MG63 (cell line): Measurements from ENCODE around the gene DOCK6. TPM values are rescaled to one million over a fixed set of nuclear protein-coding genes. Genes with fewer than 3 reads are reported as not detected.
"Not testable (repeated sequence)": the region's sequence is repeated elsewhere in the genome, so short reads cannot be mapped to it uniquely, and the experiment has no call there.

ENCODE experiments used
- DNase-seq: peaks from one replicate; pipeline ENCODE4 v3.0.0-alpha.2; 2020
- H3K27me3 ChIP-seq: fragments of 250-450 bp; sonication (Bioruptor Pico); 2 replicates; pipeline ENCODE4 v1.5.1; 2020; ENCODE audit warnings: mild to moderate bottlenecking, moderate library complexity
- H3K36me3 ChIP-seq: fragments of 250-450 bp; sonication (Bioruptor Pico); 2 replicates; pipeline ENCODE4 v1.5.1; 2020; ENCODE audit warnings: mild to moderate bottlenecking, moderate library complexity
- H3K4me3 ChIP-seq: fragments of 250-450 bp; sonication (Bioruptor Pico); 2 replicates; pipeline ENCODE4 v1.5.1; 2020; ENCODE audit warnings: mild to moderate bottlenecking, moderate library complexity
- H3K9me3 ChIP-seq: fragments of 250-450 bp; sonication (Bioruptor Pico); 2 replicates; pipeline ENCODE4 v1.5.1; 2020; ENCODE audit warnings: mild to moderate bottlenecking, moderate library complexity
- total RNA-seq: library from RNA; depleted of rRNA; stranded (reverse); fragments of >200 nt; shearing (Covaris generic); gene quantifications from 2 replicates; pipeline ENCODE4 v1.2.3, GENCODE V29; 2014; ENCODE audit warnings: low replicate concordance

The DOCK6 gene
- total RNA-seq, 1 experiment from 2014 or later: 8.8 TPM

DNA sequence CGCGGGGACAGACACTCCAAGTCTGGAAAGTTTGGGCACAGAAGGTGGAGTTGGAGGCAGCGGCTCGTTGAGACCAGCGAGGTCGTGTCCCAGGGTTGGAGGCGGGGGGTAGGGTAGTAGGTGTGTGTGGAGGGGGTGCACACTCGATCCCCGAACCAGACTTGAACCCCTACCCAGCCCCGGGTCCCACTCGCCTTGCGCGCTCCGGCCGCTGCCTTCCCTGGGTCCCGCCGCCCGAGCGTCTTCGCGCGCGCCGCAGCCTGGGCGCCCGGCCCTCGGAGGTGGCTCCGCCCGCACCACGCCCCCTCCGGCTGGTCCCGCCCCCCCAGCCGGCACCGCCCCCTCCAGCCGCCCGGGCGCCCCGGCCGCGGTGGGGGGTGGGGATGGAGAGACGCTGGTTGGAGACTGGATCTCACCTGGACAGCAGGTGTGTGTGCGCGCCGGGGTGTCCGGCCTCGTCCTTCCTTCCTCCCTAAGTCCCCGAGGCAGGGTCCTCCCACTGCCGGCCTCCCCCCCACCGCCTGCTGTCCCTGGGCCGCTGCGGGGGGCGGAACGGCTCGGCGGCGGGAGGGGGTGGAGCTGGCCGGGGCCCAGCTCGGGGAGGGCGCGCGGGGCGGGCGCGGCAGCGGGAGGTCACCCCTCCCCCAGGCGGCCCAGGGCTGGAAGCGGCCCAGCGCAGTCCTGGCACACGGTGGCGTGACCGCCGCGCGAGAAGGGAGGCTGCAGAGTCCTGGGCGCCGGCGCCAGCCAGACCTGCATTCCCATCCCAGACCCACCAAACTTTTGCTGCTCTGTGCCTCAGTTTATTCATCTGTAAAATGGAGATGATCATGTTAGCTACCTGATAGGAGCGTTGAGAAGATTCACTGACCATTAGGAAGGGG is 64.8 kb downstream of the DOCK6 start, which contains the start of gene KANK2:
TSS of gene KANK2 (minus strand) at position 255 of the 884 bp plus-strand sequence. CDS start 3,034 bp downstream, outside the sequence.
- Histone ChIP-seq H3K27me3 (no peaks in the 10 kb centered on the region), H3K9me3 (no peaks in the 10 kb centered on the region), H3K36me3 (peaks cover 37% of the 10 kb centered on the region), H3K4me3 (peak within 1 kb of the TSS; percentile 76)
- peak; percentile 71 for DNase-seq

DNA sequence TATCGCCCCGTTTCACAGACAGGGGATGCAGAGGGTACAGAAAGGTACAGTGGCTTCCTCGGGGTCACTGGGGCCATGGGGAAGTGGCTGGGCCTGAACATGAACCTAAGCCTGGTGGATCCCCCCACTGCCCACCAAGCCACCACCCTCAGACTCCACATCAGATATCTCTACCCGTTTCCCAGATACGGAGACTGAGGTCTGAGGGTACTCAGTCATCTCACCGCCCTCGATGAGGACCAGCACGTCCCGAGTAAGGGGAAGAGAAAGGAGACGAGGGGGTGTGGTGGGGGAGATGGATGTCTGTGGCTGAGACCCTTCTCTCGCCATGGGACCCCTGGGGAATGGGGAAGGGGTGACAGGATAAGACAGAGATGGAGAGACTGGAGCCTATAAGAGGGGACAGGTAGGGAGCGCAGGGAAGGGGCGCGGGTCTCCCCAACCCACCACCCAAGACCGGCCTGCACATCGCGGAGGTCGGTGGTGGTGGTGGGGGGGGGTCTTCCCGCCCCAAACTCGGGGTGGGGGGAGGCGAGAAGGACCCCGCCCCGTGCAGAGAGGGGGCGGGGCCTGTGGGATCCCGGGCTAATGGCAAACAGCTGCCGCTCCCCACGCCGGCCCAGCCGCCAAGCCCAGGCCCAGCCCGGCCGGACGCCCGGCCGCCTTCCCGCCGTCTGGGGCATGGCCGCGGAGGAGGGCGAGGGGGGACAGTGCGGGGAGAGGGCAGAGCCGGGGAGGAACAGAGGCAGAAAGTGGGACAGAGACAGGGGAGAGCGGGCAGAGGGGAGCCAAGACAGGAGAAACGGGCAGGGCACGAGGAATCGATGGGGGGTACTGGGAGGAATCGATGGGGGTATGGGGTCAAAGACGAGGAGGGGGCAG is 65.7 kb downstream of the DOCK6 start:
- Histone ChIP-seq H3K9me3 (no peaks in the 10 kb centered on the region), H3K4me3 (peak overlapping the region; percentile 76), H3K36me3 (peaks cover 46% of the 10 kb centered on the region), H3K27me3 (no peaks in the 10 kb centered on the region)
- DNase-seq: peak; percentile 60

DNA sequence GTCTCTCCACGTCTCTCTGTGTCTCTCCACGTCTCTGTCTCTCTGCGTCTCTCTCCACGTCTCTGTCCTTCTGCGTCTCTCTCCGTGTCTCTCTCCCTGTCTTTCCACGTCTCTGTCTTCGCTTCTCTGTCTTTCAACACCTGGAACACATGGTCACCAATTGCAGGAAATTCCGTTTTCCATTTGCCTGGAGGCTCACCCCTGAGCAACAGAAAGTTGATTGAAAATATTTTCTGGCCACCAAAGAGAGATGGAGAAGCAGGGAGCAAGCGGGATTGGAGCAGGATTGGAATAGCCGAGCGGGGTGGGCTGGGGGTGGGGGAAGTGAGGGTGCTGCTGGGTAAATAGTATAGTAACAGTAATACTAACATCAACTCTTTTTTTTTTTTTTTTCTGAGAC is 66.6 kb downstream of the DOCK6 start:
- H3K27me3 ChIP-seq: no peaks in the 10 kb centered on the region
- no peaks in the 10 kb centered on the region for H3K9me3 ChIP-seq
- no peak for DNase-seq
- H3K4me3 ChIP-seq: no peak overlapping the region
- peaks cover 55% of the 10 kb centered on the region for H3K36me3 ChIP-seq

DNA sequence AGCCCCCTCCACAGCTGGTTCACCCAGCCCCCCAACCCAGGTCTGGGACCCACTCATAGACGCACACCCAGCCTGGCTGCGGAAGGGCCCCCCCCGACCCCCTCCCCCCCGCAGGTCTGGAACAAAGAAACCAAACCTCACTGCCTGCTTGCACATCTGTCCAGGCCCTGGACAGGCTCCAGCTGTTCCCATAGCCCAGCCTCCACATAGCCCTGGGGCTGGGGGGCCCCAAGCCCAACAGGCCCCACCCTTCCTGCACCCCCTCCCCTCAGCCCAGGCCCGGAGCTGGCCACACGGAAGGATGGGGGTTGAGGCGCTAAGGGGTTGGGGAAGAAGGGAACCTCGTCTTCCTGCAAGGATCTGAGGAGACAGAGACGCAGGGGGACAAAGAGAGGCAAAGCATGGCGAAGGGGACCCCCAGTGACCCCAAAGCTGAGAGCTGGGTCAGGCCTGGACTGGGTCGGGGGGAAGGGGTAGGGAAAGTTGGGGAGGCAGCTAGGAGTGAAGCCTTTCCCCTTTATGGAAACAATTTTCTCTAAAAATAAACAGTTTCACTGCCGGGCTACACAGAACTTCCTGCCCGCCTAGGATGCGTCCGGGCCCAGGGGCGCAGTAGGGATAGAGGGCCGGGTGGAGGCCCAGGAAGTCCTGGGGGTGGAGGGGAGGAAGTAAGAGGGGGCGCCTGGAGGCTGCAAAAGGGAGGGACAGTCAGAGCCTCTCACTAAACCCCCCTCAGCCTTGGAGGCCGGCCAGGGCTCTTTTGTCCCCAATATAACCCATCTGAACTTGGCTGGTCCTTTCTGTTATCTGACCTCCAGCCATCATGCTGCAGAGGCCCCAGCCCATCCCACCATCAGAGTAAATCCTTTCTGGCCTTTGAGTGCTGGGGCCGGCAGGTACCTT is 67.4 kb downstream of the DOCK6 start:
- Histone ChIP-seq H3K9me3 (no peaks in the 10 kb centered on the region), H3K36me3 (peaks cover 60% of the 10 kb centered on the region), H3K27me3 (no peaks in the 10 kb centered on the region), H3K4me3 (no peak overlapping the region)
- no peak for DNase-seq

DNA sequence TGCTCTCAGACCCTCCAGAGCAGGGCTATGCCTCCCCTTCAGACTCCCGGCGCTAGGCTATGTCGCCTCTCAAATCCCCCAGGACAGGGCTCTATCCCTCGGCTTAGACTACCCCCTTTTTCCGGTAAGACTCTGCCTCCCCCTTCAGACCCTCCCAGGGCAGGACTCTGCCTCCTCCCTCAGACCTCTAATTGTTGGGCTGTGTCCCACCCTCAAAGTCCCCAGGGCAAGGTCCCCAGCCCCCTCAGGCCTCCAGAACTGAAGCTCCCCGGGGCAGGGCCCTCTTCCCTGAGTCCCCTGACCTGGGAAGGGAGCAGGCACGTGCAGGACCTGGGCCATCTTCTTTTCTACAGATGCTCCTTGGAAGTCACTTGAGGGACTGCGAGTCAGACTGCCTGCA is 68.2 kb downstream of the DOCK6 start:
- peaks cover 61% of the 10 kb centered on the region for H3K36me3 ChIP-seq
- H3K9me3 ChIP-seq: no peaks in the 10 kb centered on the region
- H3K4me3 ChIP-seq: no peak overlapping the region
- no peak for DNase-seq
- no peaks in the 10 kb centered on the region for H3K27me3 ChIP-seq

DNA sequence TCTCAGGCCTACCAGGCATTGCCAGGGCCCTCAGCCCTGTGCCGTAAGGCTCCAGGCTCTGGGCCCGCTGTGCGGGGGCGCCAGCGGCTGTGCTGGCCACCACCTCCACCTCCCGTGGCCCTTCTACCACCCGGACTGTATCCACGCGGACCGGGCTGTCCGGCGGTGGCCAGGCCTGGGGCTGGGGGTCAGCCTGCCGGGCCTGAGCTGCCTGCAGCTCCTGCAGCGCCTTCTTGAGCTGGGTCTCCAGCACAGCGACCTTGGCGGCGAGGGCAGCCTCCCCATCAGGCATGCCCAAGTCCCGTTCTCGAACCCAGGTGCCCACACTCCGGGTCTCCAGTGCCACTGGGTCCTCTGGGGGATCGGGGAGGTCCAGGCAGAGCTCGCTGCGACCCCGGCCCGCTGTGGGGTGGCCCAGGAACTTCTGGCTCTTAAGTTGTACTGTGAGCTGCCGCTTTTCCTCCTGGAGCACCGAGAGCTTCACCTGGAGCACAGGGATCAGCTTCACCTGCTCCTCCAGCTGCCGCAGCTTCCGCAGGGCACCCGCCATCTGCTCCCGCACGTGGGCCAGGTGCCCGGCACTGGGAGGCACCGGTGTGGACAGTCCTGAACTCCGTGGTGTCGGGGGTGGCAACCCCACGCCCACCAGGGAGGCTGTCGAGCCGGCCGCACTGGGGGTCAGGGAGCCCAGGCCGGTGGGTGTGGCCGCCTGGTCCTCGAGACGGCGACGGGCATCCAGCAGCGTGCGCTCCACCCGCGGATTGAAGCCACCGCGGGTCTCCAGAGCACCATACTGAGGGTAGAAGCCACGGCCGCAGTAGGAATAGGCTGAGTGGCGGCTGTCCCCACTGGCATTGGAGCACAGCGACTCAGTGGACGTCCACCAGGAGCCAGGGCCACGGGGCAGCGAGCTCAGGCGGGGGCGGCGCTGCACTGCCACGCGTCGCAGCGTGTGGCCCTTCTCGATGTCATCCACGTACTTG is 69.1 kb downstream of the DOCK6 start:
- DNase-seq: no peak
- Histone ChIP-seq H3K9me3 (no peaks in the 10 kb centered on the region), H3K36me3 (peaks cover 62% of the 10 kb centered on the region)

DNA sequence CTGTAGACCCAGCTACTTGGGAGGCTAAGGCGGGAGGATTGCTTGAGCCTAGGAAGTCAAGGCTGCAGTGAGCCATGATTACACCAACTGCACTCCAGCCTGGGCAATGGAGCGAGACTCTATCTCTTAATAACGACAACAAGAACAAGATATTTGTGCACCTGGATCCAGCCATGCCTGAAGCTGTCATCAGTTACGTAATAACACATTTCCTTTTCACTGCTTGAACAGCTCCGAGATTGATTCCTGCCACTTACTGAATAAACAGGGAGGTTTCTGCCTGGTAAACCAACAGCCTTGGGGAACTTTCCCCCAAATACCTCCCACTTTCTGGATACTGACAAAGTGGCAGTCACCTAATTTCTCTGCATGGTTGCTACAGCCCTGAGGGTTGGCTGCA is 70.4 kb downstream of the DOCK6 start:
- H3K4me3 ChIP-seq: no peak overlapping the region
- no peaks in the 10 kb centered on the region for H3K27me3 ChIP-seq
- no peaks in the 10 kb centered on the region for H3K9me3 ChIP-seq
- no peak for DNase-seq
- H3K36me3 ChIP-seq: peaks cover 70% of the 10 kb centered on the region

More for the DNA sequence above, 69.1 kb downstream of the DOCK6 start:
- Histone ChIP-seq H3K4me3 (no peak overlapping the region), H3K27me3 (no peaks in the 10 kb centered on the region)

DNA sequence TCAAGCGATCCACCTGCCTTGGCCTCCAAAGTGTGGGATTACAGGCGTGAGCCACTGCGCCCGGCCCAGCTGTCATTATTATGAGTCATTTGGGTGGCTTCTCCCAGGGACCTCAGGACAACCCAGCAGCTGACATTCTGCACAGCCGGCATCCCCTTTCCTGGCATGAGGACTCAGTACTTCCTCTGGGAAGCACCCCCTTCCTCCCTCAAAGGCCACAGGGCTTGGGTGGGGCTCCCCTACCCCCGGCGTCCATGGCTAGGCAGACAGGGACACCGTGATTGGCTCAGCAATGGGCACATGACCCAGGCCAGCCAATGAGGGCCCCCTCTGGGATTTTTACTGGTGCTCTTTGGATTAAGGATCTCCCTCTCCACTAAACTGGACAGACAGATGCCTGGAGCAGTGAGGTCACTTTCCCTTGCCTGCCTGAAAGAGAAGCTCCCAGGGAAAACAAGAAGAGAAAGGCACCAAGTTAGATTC is 71.0 kb downstream of the DOCK6 start:
- no peaks in the 10 kb centered on the region for H3K9me3 ChIP-seq
- H3K27me3 ChIP-seq: no peaks in the 10 kb centered on the region
- peaks cover 68% of the 10 kb centered on the region for H3K36me3 ChIP-seq
- peak; percentile 63 for DNase-seq
- H3K4me3 ChIP-seq: no peak overlapping the region

DNA sequence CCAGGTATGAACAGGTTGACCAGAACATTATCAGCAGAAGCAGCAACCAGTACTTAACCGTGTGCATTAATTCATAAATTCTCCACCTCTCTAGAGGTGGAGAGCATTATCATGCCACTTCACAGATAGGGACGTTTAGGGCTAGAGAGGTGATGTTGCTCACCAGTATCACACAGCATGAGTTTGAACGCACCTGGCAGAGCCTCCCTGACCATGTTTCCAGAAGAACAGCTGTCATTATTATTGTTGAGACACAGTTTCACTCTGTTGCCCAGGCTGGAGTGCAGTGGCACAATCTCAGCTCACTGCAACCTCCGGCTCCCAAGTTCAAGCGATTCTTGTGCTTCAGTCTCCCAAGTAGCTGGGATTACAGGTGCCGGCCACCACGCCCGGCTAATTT is 71.8 kb downstream of the DOCK6 start:
- peaks cover 69% of the 10 kb centered on the region for H3K36me3 ChIP-seq
- H3K4me3 ChIP-seq: no peak overlapping the region
- no peaks in the 10 kb centered on the region for H3K27me3 ChIP-seq
- H3K9me3 ChIP-seq: no peaks in the 10 kb centered on the region
- no peak for DNase-seq

DNA sequence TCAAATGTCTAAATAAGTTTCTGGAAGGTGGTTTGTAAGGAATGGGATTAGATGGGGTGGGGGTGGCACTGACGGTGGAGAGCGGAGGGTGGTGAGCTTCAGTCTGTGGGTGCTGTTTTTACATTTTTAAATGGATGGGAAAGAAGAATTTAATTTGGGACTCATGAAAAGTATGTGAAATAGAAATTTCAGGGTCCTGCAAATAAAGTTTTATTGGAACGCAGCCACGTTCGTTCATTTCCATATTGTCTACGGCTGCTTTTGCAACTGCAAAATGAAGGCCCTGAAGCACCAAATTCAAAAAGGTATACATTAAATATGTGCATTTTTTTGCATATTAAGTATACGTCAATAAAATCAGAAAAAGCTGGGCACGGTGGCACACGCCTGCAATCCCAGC is 74.9 kb downstream of the DOCK6 start:
- H3K4me3 ChIP-seq: no peak overlapping the region
- DNase-seq: no peak
- H3K27me3 ChIP-seq: no peaks in the 10 kb centered on the region
- H3K9me3 ChIP-seq: no peaks in the 10 kb centered on the region
- H3K36me3 ChIP-seq: peaks cover 53% of the 10 kb centered on the region

DNA sequence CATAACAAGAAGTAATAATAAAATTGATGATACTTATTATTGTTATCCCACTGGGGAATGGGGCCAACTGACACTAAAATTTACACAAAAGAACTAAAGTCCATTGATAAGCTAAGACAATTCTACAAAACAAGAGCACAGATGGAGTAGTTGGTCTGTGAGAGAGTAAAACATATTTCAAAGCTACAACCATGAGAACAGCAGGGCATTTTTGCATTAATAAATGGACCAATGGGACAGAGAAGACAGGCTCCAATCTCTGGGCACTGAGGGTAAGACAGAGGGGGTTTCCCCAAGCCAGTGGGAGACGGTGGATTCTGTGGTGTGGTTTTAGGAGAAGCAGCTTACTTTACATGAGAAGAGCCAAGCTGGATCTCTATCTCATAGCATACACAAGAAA is 79.3 kb downstream of the DOCK6 start:
- Histone ChIP-seq H3K27me3 (no peaks in the 10 kb centered on the region), H3K36me3 (peaks cover 40% of the 10 kb centered on the region), H3K4me3 (no peak overlapping the region)

DNA sequence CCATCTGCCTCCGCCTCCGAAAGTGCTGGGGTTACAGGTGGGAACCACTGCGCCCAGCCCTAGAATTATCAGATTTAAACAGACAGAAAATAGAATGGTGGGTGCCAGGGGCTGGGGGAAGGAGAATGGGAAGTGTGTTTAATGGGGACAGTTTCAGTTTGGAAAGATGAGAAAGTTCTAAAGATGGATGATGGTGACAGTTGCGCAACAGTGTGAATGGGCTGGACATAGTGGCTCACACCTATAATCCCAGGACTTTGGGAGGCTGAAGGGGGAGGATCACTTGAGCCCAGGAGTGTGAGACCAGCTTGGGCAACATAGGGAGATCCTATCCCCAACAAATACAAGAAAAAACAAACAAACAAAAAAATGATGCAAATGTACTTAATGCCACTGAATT is 80.8 kb downstream of the DOCK6 start:
- no peaks in the 10 kb centered on the region for H3K9me3 ChIP-seq
- no peak overlapping the region for H3K4me3 ChIP-seq
- peaks cover 41% of the 10 kb centered on the region for H3K36me3 ChIP-seq
- DNase-seq: no peak
- no peaks in the 10 kb centered on the region for H3K27me3 ChIP-seq

More for the DNA sequence above, 79.3 kb downstream of the DOCK6 start:
- no peaks in the 10 kb centered on the region for H3K9me3 ChIP-seq
- DNase-seq: no peak

DNA sequence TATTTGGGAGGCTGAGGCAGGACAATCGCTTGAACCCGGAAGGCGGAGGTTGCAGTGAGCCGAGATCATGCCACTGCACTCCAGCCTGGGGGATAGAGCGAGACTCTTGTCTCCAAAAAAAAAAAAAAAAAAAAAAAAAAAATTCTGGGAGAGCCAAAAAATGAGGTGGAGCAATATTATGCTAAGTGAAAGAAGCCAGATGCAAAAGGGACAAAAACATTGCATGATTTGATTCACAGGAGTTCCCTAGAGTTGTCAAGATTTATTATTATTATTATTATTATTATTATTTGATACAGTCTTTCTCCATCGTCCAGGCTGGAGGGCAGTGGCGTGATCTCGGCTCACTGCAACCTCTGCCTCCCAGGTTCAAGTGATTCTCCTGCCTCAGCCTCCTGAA is 81.3 kb downstream of the DOCK6 start:
- H3K27me3 ChIP-seq, H3K9me3 ChIP-seq, DNase-seq, H3K4me3 ChIP-seq: not testable (repeated sequence)
- peaks cover 42% of the 10 kb centered on the region for H3K36me3 ChIP-seq

DNA sequence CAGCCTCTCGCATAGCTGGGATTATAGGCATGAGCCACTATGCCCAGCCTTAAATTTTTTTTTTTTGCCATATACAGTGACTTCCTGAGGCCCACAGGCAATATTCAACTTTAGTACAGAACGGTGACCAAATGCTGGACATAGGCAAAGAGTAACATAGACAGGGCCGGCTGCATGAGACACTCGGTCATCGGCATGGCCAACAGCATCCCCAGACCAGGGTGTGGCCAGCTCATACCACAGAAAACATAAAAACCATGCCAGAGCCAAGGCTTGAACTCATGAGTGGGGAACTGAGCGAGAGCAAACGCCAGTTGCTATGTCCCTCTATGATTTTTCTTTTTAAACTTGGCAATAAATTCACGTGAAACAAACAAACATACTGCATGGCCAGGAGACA is 82.0 kb downstream of the DOCK6 start:
- Histone ChIP-seq H3K27me3 (no peaks in the 10 kb centered on the region), H3K4me3 (no peak overlapping the region), H3K9me3 (no peaks in the 10 kb centered on the region), H3K36me3 (peaks cover 41% of the 10 kb centered on the region)
- DNase-seq: no peak

DNA sequence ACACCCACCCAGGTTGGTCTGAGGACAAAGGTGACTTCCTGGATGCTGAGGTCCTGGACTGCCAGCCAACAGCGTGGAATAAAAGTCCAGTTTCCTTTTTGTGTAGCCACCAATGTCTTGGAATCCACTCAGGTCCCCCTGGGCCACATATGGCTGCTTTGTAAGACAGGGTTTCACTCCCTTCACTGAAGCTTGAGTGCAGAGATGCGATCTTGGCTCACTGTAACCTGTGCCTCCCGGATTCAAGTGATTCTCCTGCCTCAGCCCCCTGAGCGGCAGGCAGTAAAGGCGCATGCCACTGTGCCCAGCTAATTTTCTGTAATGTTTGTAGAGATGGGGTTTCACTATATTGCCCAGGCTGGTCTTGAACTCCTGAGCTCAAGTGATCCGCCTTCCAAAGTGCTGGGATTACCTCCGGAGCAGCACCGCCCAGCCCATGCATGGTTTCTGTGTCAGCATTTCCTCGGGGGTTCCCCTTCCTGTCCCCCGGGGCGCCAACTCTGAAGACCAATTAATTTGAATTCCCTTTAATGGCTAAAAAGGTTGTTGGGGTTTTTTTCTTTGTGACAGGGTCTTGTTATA is 82.5 kb downstream of the DOCK6 start:
- no peak overlapping the region for H3K4me3 ChIP-seq
- no peak for DNase-seq
- H3K36me3 ChIP-seq: peaks cover 45% of the 10 kb centered on the region
- H3K27me3 ChIP-seq: no peaks in the 10 kb centered on the region
- no peaks in the 10 kb centered on the region for H3K9me3 ChIP-seq
